ENCODE results near the gene IQCE.
"Not testable (repeated sequence)": the region's sequence is repeated elsewhere in the genome, so short reads cannot be mapped to it uniquely, and the experiment has no call there.

IQCE gene

DNA sequence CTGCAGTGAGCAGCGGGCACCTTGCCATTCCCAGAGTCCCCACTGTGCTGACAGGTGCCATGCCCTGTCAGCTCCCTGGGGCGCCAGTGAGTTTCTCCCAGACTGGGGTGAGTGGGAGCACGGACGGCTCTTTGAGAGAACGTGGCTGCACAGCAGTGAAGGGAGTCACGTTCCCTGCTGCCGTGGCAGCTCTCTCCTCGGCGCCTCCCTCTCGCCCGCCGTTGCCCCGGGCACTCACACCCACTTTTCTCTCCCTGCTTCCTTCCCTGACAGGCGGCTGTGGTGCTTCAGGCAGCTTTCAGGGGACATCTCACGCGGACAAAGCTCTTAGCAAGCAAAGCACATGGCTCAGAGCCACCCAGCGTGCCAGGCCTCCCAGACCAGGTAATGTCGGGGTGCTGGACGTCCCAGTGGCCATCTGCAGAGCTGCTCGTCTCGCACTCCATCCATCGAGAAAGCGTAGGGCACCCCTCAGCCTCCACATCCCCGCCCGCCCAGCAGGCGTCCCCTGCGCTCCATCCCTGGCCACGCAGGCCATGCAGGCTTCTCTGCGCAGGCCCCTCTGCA is 45.9 kb downstream of the IQCE start:
- DNase-seq: no peak

GRCh38 chr7:2605608-2606538 is 47.1 kb downstream of the IQCE start:
- DNase-seq: no peak

GRCh38 chr7:2606539-2606936 is 47.8 kb downstream of the IQCE start:
- DNase-seq: no peak

- no peak for DNase-seq
Observed at GRCh38 chr7:2607122-2607922, 48.5 kb downstream of the IQCE start.

DNA sequence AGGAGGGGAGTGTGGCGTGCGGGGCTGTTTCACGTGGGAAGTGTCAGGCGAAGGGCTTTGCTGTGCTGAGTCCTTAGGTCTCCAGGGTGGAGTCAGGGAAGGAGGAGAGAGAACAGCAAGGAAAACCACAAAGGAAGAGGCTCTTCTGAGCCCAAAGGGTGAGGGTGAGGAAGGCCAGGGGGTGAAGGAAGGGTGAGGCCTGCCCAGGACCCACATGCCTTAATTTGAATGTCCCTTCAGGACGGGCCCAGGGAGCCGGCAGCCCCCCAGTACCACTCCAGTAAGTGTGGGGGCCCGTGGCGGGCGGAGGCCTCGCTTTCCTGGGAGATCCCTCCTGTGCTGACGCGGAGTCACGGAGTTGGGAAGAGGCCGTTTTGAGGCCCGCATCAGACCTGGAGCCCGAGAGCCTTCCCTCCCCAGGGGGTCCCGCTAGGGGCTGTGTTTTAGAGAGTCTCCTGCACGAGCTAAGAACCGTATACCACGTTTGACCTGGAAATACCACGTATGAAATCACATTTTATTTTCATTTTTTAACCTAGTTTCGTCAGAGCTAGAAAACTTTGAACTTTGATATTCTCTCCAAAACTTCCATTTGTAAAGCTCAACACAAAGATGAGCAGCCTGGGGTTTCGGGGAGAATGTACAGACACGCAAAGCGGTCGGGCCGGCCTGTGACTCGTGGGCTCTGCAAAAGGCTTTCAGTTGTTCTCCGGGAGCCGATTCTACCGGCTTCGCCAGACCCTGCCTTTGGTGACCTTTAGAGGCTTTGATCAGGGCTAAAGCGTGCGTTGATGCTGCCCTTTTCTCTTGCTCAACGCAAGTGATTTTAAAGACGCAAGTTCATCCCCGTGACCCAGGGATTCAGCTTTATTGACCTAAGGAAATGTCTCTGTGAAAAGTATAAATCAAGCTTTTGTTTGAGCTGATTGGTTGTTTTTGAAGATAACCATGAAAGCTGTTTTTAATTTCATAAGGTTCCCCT is 49.4 kb downstream of the IQCE start:
- no peak for DNase-seq

- no peak for DNase-seq
Observed at GRCh38 chr7:2608921-2609411, 50.2 kb downstream of the IQCE start.

DNA sequence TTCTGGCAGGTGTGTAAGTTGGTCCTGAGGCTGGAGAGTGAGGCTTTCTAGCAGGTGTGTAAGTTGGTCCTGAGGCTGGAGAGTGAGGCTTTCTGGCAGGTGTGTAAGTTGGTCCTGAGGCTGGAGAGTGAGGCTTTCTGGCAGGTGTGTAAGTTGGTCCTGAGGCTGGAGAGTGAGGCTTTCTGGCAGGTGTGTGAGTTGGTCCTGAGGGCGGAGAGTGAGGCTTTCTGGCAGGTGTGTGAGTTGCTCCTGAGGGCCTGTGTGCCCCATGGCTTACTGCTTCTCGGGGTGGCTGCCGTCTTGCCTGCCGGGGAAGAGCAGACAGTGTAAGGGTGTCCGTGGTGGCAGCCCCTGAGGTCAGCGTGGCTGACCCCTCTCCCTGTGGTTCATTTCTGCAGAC is 50.9 kb downstream of the IQCE start:
- DNase-seq: not testable (repeated sequence)

- DNase-seq: no peak
Observed at GRCh38 chr7:2610466-2610865, 51.7 kb downstream of the IQCE start.

DNA sequence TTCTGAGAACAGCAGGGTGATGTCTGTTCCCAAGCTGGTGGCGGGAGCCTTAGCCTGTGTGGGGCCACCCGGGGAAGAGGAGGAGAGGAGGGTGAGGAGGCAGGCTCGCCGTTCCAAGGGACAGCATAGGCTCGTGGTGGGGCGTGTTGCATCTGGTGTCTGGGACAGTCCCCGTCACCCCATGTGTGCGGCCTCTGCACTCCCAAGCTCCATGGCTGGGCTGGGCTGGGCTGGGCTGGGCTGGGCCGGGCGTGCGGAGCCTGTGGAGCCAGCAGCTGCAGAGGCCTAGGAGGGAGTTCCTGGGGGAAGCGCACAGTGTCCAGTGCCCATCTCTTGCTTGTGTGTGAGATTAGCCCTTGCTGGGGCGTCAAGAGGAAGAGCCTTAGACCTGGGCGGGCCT is 52.1 kb downstream of the IQCE start:
- DNase-seq: no peak

DNA sequence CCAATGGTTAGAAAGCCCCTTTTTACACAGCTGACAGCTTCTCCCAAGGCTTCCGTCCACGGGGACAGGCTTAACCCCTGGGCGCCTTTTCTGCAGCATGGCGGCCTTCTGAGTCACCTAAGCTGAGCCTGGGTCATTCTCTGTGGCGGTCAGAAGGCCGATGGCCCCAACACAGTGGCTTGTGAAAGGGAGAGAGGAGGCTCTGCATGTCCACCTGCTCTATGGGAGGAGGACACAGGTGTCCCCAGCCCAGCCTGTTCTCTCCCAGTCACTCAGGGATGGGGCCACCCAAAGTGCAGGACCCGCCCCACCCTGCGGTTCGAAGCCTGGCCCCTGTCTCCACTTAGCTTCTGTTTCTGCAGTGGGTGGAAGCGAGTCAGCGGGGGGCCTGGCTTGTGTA is 52.6 kb downstream of the IQCE start:
- DNase-seq: no peak

GRCh38 chr7:2611922-2612321 is 53.1 kb downstream of the IQCE start:
- no peak for DNase-seq

GRCh38 chr7:2612445-2613097 is 53.8 kb downstream of the IQCE start:
- no peak for DNase-seq

DNA sequence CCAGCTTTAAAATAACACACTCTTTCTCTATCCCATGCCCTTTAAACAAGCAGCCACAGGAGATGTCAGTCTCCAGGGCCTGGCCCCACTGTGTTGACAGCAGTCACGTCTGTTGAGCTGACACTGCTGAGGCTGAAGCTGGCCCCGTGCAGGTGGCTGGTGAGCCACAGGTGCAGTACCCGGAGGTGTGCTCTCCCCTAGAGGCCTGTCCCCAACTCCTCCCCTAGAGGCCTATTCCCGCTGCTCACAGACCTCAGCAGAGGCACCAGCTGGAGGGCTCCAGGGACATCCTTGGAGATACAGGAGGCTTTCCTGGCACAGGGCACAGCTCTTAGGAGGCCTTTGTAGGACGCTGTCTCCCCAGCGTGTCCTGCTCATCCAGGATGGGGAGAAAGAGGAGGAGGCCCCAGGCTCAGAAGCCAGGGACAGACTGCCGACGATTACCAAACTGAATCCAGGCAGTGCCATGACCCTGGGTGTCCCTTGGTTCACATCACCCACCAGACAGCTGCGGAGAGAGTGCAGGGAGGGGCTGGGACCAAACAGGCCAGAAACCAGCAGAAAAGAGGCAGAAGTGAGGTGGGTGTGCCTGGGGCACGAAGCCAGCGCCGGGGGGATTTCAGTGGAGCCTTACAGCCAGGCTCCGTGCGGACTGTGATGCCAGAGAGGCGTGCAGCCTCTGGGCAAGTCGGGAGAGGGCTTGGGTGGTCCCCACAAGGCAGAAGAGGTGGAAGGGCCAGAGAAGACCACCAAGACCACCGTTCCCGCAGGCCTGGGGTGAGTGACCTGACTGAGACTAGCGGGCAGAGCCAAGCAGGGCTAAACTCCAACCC is 54.5 kb downstream of the IQCE start:
- no peak for DNase-seq

GRCh38 chr7:2613931-2614600 is 55.3 kb downstream of the IQCE start:
- no peak for DNase-seq

- no peak for DNase-seq
Observed at GRCh38 chr7:2614631-2615330, 56.0 kb downstream of the IQCE start.

DNA sequence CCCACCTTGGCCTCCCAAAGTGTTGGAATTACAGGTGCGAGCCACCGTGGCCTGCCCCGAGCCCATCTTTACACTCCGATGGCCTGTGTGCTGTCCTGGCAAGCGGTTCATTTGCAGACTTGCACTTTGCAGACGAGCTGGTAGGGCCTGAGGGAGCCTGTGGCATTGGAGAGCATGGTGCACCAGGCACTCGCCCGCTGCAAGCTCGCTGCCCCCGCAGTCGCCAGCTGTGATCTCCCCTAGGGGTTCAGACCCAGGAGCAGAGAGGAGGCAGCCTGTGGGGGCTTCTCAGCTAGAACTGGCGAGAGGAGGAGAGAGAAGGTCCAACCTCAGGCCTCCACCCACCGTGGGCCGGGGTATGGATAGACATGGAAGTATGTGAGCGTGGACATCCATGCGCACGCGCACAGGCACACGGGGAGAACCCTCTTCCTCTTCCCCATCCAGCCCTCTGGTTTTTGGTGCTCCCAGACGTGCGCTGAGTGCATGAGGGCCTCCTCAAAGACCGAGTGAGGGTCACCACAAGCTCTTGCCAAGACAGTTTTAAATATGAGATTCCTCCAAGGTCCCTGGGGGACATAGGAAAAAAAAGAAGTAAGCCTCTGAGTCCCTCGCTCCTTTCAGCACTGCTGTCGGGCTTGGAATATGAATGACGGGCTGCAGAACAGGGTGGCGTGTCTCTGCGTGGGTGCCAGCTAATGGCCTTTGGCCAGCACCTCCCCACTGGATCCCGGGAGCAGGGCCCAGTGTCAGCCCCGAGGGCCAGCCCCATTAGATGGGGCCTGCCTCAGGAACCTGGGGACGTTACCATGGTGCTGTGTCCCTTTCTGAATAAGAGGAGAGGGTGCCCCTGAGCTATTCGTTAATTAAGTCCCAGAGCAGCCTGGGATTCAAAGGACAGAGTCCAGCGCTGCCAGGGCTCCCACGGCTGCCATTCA is 57.9 kb downstream of the IQCE start:
- no peak for DNase-seq

DNA sequence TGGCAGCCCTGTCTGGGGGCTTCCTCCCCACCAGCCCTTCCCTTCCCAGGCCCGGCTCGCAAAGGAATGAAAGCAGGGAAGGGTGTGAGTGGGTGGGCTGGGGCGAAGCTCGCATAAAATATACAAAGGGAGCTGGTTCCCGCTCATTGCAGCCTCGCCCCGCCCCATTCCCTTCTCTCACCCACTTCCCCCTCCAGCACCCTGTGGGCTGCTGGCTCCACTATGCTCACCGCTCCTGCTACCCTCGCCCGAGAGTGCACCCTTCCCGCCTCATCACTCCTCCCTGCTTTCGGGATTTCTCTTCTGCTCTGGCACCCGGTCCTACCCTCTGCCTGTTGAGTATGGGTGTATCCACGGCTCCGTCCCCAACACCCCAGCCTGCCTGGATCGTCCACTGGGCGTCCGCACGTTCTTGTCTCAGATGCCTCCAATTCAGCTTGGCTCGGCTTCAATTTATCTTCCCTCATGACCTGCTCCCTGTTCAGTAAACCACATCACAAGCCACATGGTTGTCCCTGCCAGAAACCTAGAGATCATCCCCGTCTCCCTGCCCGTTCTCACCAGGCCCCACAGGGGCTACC is 58.6 kb downstream of the IQCE start:
- no peak for DNase-seq

DNA sequence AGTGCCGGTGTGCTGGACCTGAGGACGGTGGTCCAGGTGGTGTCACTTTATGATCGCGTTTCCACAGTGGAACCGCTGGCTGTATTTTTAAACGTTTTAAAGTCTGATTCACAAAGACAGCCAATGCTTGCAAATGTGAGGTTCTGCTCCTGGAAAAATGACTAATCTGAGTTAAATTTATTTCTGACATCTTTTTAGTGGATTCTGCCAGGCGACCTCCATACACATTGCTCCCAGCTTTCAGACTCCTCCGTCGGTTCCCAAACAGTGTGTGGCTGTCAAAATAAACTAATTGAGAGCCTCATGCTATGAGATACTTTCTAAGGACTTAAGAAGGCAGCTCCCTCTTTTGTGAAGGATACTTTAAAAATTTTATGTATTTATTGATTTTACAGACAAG is 60.3 kb downstream of the IQCE start:
- no peak for DNase-seq

All from NCI-H526 treated with DMSO at 0.1 percent for 48 hours (cell line).